ENCODE measurements around the gene FCAMR. TPM values are rescaled to one million over a fixed set of nuclear protein-coding genes. Genes with fewer than 3 reads are reported as not detected.

FCAMR gene
- total RNA-seq, 4 donors from 2014 or later: not detected

GRCh38 chr1:207000651-207001291, 30.5 kb upstream of the FCAMR start:
- no peak for TF ChIP-seq CTCF (IDR thresholded peaks at IDR 0.05)
- ATAC-seq (ENCODE audit: low FRiP score) (no peak), DNase-seq (ENCODE audit: low spot score) (no peak)

GRCh38 chr1:206998816-206999215, 28.6 kb upstream of the FCAMR start:
- TF ChIP-seq CTCF (IDR thresholded peaks at IDR 0.05): no peak
- no peak for ATAC-seq (ENCODE audit: low FRiP score)
- DNase-seq (ENCODE audit: low spot score): no peak

- DNase-seq (ENCODE audit: low spot score) (no peak), ATAC-seq (ENCODE audit: low FRiP score) (no peak)
- TF ChIP-seq CTCF (IDR thresholded peaks at IDR 0.05): no peak
These were observed 22.5 kb upstream of the FCAMR start for GRCh38 chr1:206992790-206993189.

- ATAC-seq (ENCODE audit: low FRiP score): no peak
- TF ChIP-seq CTCF (IDR thresholded peaks at IDR 0.05): no peak
- no peak for DNase-seq (ENCODE audit: low spot score)
These were observed 17.6 kb upstream of the FCAMR start for GRCh38 chr1:206987873-206988272.

- no peak for ATAC-seq (ENCODE audit: low FRiP score)
- DNase-seq (ENCODE audit: low spot score): no peak
- no peak for TF ChIP-seq CTCF (IDR thresholded peaks at IDR 0.05)
These were observed 16.6 kb upstream of the FCAMR start for GRCh38 chr1:206986885-206987284.

GRCh38 chr1:206986402-206986801, 16.1 kb upstream of the FCAMR start:
- DNase-seq (ENCODE audit: low spot score) (no peak), ATAC-seq (ENCODE audit: low FRiP score) (no peak)
- TF ChIP-seq CTCF (IDR thresholded peaks at IDR 0.05): no peak

- ATAC-seq (ENCODE audit: low FRiP score) (no peak), DNase-seq (ENCODE audit: low spot score) (no peak)
- no peak for TF ChIP-seq CTCF (IDR thresholded peaks at IDR 0.05)
These were observed 15.0 kb upstream of the FCAMR start for GRCh38 chr1:206985162-206985749.

All from omental fat pad (tissue), 4 donors.